CD14-positive monocyte (primary cell): ENCODE data around the gene TTC33. TPM values are rescaled to one million over a fixed set of nuclear protein-coding genes. Genes with fewer than 3 reads are reported as not detected.

Experiments used
- DNase-seq, 3 donors: peaks; one replicate each; pipeline ENCODE4 v3.0.0-alpha.2; 2011 to 2022
- H2AFZ ChIP-seq: 2 replicates; pipeline ENCODE4 v1.6.0; 2012; ENCODE audit warnings: mild to moderate bottlenecking, low read depth, low read length, inconsistent platforms; ENCODE audit not compliant: insufficient read depth, poor library complexity, severe bottlenecking
- H3K27ac ChIP-seq, 2 donors: 1 replicate in 1 of 2; 2 replicates in 1 of 2; pipeline ENCODE4 v1.5.1; 2012 to 2013; ENCODE audit warnings: low read length in 2 of 2, control low read depth in 1 of 2, inconsistent platforms in 1 of 2, low read depth in 1 of 2, mild to moderate bottlenecking in 1 of 2
- H3K27me3 ChIP-seq, 2 donors: one replicate each; pipeline versions ENCODE4 v1.6.0 to v1.6.1; 2011 to 2013; ENCODE audit warnings: low read length in 2 of 2; ENCODE audit not compliant: control insufficient read depth in 2 of 2, insufficient read depth in 2 of 2
- H3K36me3 ChIP-seq, 2 donors: replicated peaks in 1 of 2; 1 replicate in 1 of 2; 2 replicates in 1 of 2; pipeline versions ENCODE4 v1.5.1 to v1.6.1; 2012 to 2013; ENCODE audit warnings: low read length in 2 of 2, control low read depth in 1 of 2, inconsistent platforms in 1 of 2, mild to moderate bottlenecking in 1 of 2; ENCODE audit not compliant: insufficient read depth in 2 of 2, control insufficient read depth in 1 of 2
- H3K4me1 ChIP-seq, 2 donors: 1 replicate in 1 of 2; 2 replicates in 1 of 2; pipeline versions ENCODE4 v1.5.1 to v1.6.1; 2012 to 2013; ENCODE audit warnings: low read length in 2 of 2, control low read depth in 1 of 2, inconsistent platforms in 1 of 2, mild to moderate bottlenecking in 1 of 2, moderate library complexity in 1 of 2; ENCODE audit not compliant: insufficient read depth in 2 of 2, control insufficient read depth in 1 of 2
- H3K4me2 ChIP-seq: replicated peaks from 2 replicates; pipeline ENCODE3; 2012; ENCODE audit warnings: low read length, moderate library complexity, mild to moderate bottlenecking; ENCODE audit not compliant: poor library complexity, severe bottlenecking; ENCODE audit errors: extremely low read depth
- H3K4me3 ChIP-seq, 3 experiments: fragments of 200-600 bp in 1 of 3; sonication (generic) in 1 of 3; replicated peaks in 1 of 3; 1 replicate in 2 of 3; 2 replicates in 1 of 3; pipeline ENCODE4 v1.5.1; 2011 to 2013; ENCODE audit warnings: low read length in 3 of 3, mild to moderate bottlenecking in 3 of 3, control low read depth in 2 of 3, low read depth in 2 of 3, inconsistent platforms in 1 of 3, moderate library complexity in 1 of 3
- H3K79me2 ChIP-seq: 2 replicates; pipeline ENCODE4 v1.6.0; 2012; ENCODE audit warnings: mild to moderate bottlenecking, control low read depth, inconsistent platforms, low read length, moderate library complexity; ENCODE audit not compliant: insufficient read depth
- H3K9ac ChIP-seq: 2 replicates; pipeline ENCODE4 v1.6.0; 2017; ENCODE audit warnings: low read length, mild to moderate bottlenecking; ENCODE audit not compliant: insufficient read depth, poor library complexity, severe bottlenecking
- H3K9me3 ChIP-seq, 2 donors: replicated peaks in 1 of 2; 1 replicate in 1 of 2; 2 replicates in 1 of 2; pipeline versions ENCODE4 v1.5.1 to v1.6.1; 2012 to 2013; ENCODE audit warnings: low read length in 2 of 2, control low read depth in 1 of 2; ENCODE audit not compliant: control insufficient read depth in 1 of 2, insufficient read depth in 1 of 2
- H4K20me1 ChIP-seq: 2 replicates; pipeline ENCODE4 v1.6.0; 2012; ENCODE audit warnings: mild to moderate bottlenecking, low read length, control low read depth, moderate library complexity; ENCODE audit not compliant: insufficient read depth
- H3K27ac Mint-ChIP-seq, 7 donors: one replicate each; pipeline ENCODE4 v1.8.0; 2020; ENCODE audit warnings: mild to moderate bottlenecking in 7 of 7, mixed read lengths in 7 of 7, moderate library complexity in 6 of 7, inconsistent platforms in 2 of 7
- H3K27me3 Mint-ChIP-seq, 3 donors: one replicate each; pipeline ENCODE4 v1.8.0; 2021 to 2022; ENCODE audit warnings: low read depth in 3 of 3, mild to moderate bottlenecking in 3 of 3, mixed read lengths in 3 of 3, moderate library complexity in 3 of 3, inconsistent platforms in 1 of 3
- H3K36me3 Mint-ChIP-seq, 2 donors: one replicate each; pipeline ENCODE4 v1.8.0; 2020; ENCODE audit warnings: mixed read lengths in 2 of 2, inconsistent platforms in 1 of 2, mild to moderate bottlenecking in 1 of 2
- H3K4me1 Mint-ChIP-seq: one replicate; pipeline ENCODE4 v1.8.0; 2020; ENCODE audit warnings: mild to moderate bottlenecking, mixed read lengths
- H3K4me3 Mint-ChIP-seq, 2 donors: one replicate each; pipeline ENCODE4 v1.8.0; 2020; ENCODE audit warnings: mild to moderate bottlenecking in 2 of 2, mixed read lengths in 2 of 2, moderate library complexity in 1 of 2
- H3K9me3 Mint-ChIP-seq, 7 donors: one replicate each; pipeline ENCODE4 v1.8.0; 2020 to 2022; ENCODE audit warnings: mixed read lengths in 7 of 7, mild to moderate bottlenecking in 6 of 7, moderate library complexity in 6 of 7, inconsistent platforms in 2 of 7
- CTCF ChIP-seq: fragments of 200-600 bp; IDR thresholded peaks from one replicate; pipeline ENCODE4 v1.8.0; 2022; ENCODE audit warnings: antibody characterized with exemption, mild to moderate bottlenecking
- WGBS: methylation state at CpG from one replicate; pipeline ENCODE4 v1.1.5; 2013; ENCODE audit warnings: missing lambda C conversion rate; ENCODE audit not compliant: insufficient coverage; 5-methylcytosine and 5-hydroxymethylcytosine counted together
- intact Hi-C, 2 donors: fragments of 100-400 bp; cut with micrococcal nuclease; formaldehyde crosslinking; loops; one replicate each; pipeline versions ENCODE4 v1.15.0 to v1.15.1; 2023
- polyA plus RNA-seq, 3 donors: library from polyadenylated mRNA; depleted of rRNA in 1 of 3; unstranded in 2 of 3; stranded (reverse) in 1 of 3; fragments of 300-500 nt in 2 of 3; fragments of >200 nt in 1 of 3; fragmentation: Illumina TruSeq in 2 of 3; gene quantifications; 1 replicate in 2 of 3; 2 replicates in 1 of 3; pipeline ENCODE4 v1.2.3, GENCODE V29; 2012 to 2021

The TTC33 gene
- polyA plus RNA-seq, 3 donors = 1.5 to 11.7 (median 9.4) TPM

GRCh38 chr5:40575411-40575810 lies 180.3 kb downstream of the TTC33 start:
- intact Hi-C loops = no loop called here
- peaks cover 0 to 1% (median 0%) of the 10 kb centered on the region in 3 donors for H3K27me3 Mint-ChIP-seq
- H3K27ac Mint-ChIP-seq = peak overlapping the region in 1 of 7 donors; percentile 1
- no peak for TF ChIP-seq CTCF
- no peaks in the 10 kb centered on the region for H3K9me3 Mint-ChIP-seq
- no peaks in the 10 kb centered on the region for H3K36me3 ChIP-seq
- H3K4me3 Mint-ChIP-seq = no peak overlapping the region
- H3K9ac ChIP-seq = no peak overlapping the region
- peaks cover 21 to 35% of the 10 kb centered on the region in 2 donors for H3K4me1 ChIP-seq
- H3K9me3 ChIP-seq = no peaks in the 10 kb centered on the region
- H3K4me3 ChIP-seq = no peak overlapping the region
- no peak overlapping the region for H3K27ac ChIP-seq
- DNase-seq = no peak
- no peak overlapping the region for H3K4me2 ChIP-seq
- peak overlapping the region; percentile 45 for H2AFZ ChIP-seq
- no peaks in the 10 kb centered on the region for H3K36me3 Mint-ChIP-seq
- 86% methylated on average over 1 of the region's 1 CpG for WGBS
- H4K20me1 ChIP-seq = no peaks in the 10 kb centered on the region
- no peaks in the 10 kb centered on the region for H3K79me2 ChIP-seq
- no peaks in the 10 kb centered on the region for H3K27me3 ChIP-seq
- peaks cover 41% of the 10 kb centered on the region for H3K4me1 Mint-ChIP-seq

GRCh38 chr5:40572937-40573336 lies 182.8 kb downstream of the TTC33 start:
- Mint-ChIP-seq H3K27me3 (peaks cover 0 to 1% (median 0%) of the 10 kb centered on the region in 3 donors), H3K27ac (peak overlapping the region in 1 of 7 donors; percentile 56), H3K4me3 (no peak overlapping the region), H3K36me3 (no peaks in the 10 kb centered on the region), H3K9me3 (no peaks in the 10 kb centered on the region), H3K4me1 (peaks cover 36% of the 10 kb centered on the region)
- no peak for TF ChIP-seq CTCF
- Histone ChIP-seq H3K36me3 (no peaks in the 10 kb centered on the region), H3K4me2 (no peak overlapping the region), H3K4me1 (peaks cover 30 to 34% of the 10 kb centered on the region in 2 donors), H3K9me3 (no peaks in the 10 kb centered on the region), H3K27ac (no peak overlapping the region), H4K20me1 (no peaks in the 10 kb centered on the region), H3K27me3 (no peaks in the 10 kb centered on the region), H3K9ac (no peak overlapping the region), H2AFZ (no peak overlapping the region), H3K79me2 (no peaks in the 10 kb centered on the region), H3K4me3 (no peak overlapping the region)
- intact Hi-C loops = no loop called here
- no peak for DNase-seq
- no CpG with 5 or more reads among the region's 2 CpGs for WGBS
